Gastrocnemius medialis (tissue), 4 donors: ENCODE results near the gene NUBPL. TPM values are rescaled to one million over a fixed set of nuclear protein-coding genes. Genes with fewer than 3 reads are reported as not detected.
"Not testable (repeated sequence)": the region's sequence is repeated elsewhere in the genome, so short reads cannot be mapped to it uniquely, and the experiment has no call there.

ENCODE experiments used
- ATAC-seq, 2 donors: fragments of 150-250 bp; one replicate each; pipeline ENCODE4 v1.9.1; 2016
- DNase-seq, 2 donors: peaks; one replicate each; pipeline ENCODE4 v3.0.0-alpha.2; 2019
- H3K27ac ChIP-seq, 4 donors: fragments of 200-600 bp; sonication (generic); 1 replicate in 1 of 4; 2 replicates in 3 of 4; pipeline ENCODE4 v1.5.1; 2016 to 2018; ENCODE audit warnings: mild to moderate bottlenecking in 2 of 4, moderate library complexity in 1 of 4
- H3K27me3 ChIP-seq, 3 donors: fragments of 200-600 bp; sonication (generic) in 2 of 3; 1 replicate in 1 of 3; 2 replicates in 2 of 3; pipeline versions ENCODE4 v1.5.1 to v1.6.0; 2016 to 2019; ENCODE audit warnings: mild to moderate bottlenecking in 1 of 3, moderate library complexity in 1 of 3
- H3K36me3 ChIP-seq, 2 donors: fragments of 200-600 bp; sonication (generic) in 1 of 2; one replicate each; pipeline ENCODE4 v1.5.1; 2017 to 2018
- H3K4me1 ChIP-seq, 2 donors: fragments of 200-600 bp; sonication (generic) in 1 of 2; one replicate each; pipeline ENCODE4 v1.5.1; 2016 to 2017; ENCODE audit warnings: mild to moderate bottlenecking in 2 of 2
- H3K4me3 ChIP-seq, 4 donors: fragments of 200-600 bp; sonication (generic) in 3 of 4; 1 replicate in 1 of 4; 2 replicates in 3 of 4; pipeline ENCODE4 v1.5.1; 2016 to 2019; ENCODE audit warnings: mild to moderate bottlenecking in 2 of 4
- H3K9me3 ChIP-seq, 3 donors: fragments of 200-600 bp; sonication (generic) in 2 of 3; 1 replicate in 1 of 3; 2 replicates in 2 of 3; pipeline ENCODE4 v1.5.1; 2016 to 2019
- CTCF ChIP-seq, 5 experiments: fragments of 450-650 bp in 3 of 5; fragments of 200-600 bp in 2 of 5; sonication (generic) in 2 of 5; IDR thresholded peaks in 4 of 5; conservative IDR thresholded peaks in 1 of 5; 1 replicate in 4 of 5; 2 replicates in 1 of 5; pipeline ENCODE4 v1.5.1; 2016 to 2019; ENCODE audit warnings: antibody characterized with exemption in 5 of 5, mild to moderate bottlenecking in 3 of 5, moderate library complexity in 3 of 5
- POLR2A ChIP-seq, 2 donors: fragments of 450-650 bp; IDR thresholded peaks; one replicate each; pipeline ENCODE4 v1.6.1; 2017; ENCODE audit warnings: antibody characterized with exemption in 2 of 2, mild to moderate bottlenecking in 2 of 2, moderate library complexity in 2 of 2
- in situ Hi-C, 4 donors: fragments of 200-750 bp; cut with MboI; loops; one replicate each; pipeline versions ENCODE4 v1.15.0 to v1.8.0; 2017; ENCODE audit warnings: low sequenced_read_pairs in 4 of 4
- intact Hi-C: fragments of 100-400 bp; cut with DNase I; formaldehyde crosslinking; loops from one replicate; pipeline ENCODE4 v1.15.1; 2023; ENCODE audit warnings: low total_unique reads
- total RNA-seq, 4 donors: library from RNA; depleted of rRNA; stranded (reverse); fragments of >200 nt; gene quantifications; one replicate each; pipeline versions ENCODE4 v1.1.0 to v1.2.3, GENCODE V29; 2016

The NUBPL gene
- total RNA-seq, 4 donors from 2014 or later = 4.5 to 12.3 (median 7.7) TPM

GRCh38 chr14:31864937-31865855 is 304.0 kb downstream of the NUBPL start:
- no peak for ATAC-seq
- in situ Hi-C loops = no loop called here
- intact Hi-C loops = no loop called here
- no peaks in the 10 kb centered on the region for H3K36me3 ChIP-seq
- H3K9me3 ChIP-seq = no peaks in the 10 kb centered on the region
- no peaks in the 10 kb centered on the region for H3K4me1 ChIP-seq
- H3K4me3 ChIP-seq = no peak overlapping the region
- TF ChIP-seq CTCF (IDR thresholded peaks at IDR 0.05 in 4 of 5, conservative IDR thresholded peaks at IDR 0.05 in 1 of 5) = no peak
- TF ChIP-seq POLR2A (IDR thresholded peaks at IDR 0.05) = no peak
- no peak overlapping the region for H3K27ac ChIP-seq
- DNase-seq = no peak
- H3K27me3 ChIP-seq = no peaks in the 10 kb centered on the region

- Histone ChIP-seq H3K4me1 (no peaks in the 10 kb centered on the region), H3K27ac (no peak overlapping the region), H3K36me3 (no peaks in the 10 kb centered on the region), H3K27me3 (no peaks in the 10 kb centered on the region), H3K9me3 (no peaks in the 10 kb centered on the region), H3K4me3 (no peak overlapping the region)
- intact Hi-C loops (no loop called here), in situ Hi-C loops (no loop called here)
- DNase-seq = no peak
- no peak for TF ChIP-seq CTCF (IDR thresholded peaks at IDR 0.05 in 4 of 5, conservative IDR thresholded peaks at IDR 0.05 in 1 of 5)
- no peak for TF ChIP-seq POLR2A (IDR thresholded peaks at IDR 0.05)
- ATAC-seq = no peak
Measured at GRCh38 chr14:31867570-31867969, 306.4 kb downstream of the NUBPL start.

GRCh38 chr14:31868096-31868495 is 306.9 kb downstream of the NUBPL start:
- H3K4me1 ChIP-seq, in situ Hi-C loops, DNase-seq, H3K9me3 ChIP-seq, intact Hi-C loops, H3K4me3 ChIP-seq, H3K27ac ChIP-seq, H3K27me3 ChIP-seq, ATAC-seq, H3K36me3 ChIP-seq: not testable (repeated sequence)

GRCh38 chr14:31876741-31877140 is 315.5 kb downstream of the NUBPL start:
- intact Hi-C loops (no loop called here), in situ Hi-C loops (no loop called here)
- ATAC-seq (no peak), DNase-seq (no peak)
- peak overlapping the region; percentile 32 to 76 (median 66) for H3K27ac ChIP-seq
- H3K27me3 ChIP-seq = no peaks in the 10 kb centered on the region
- H3K9me3 ChIP-seq = no peaks in the 10 kb centered on the region
- H3K4me3 ChIP-seq = peak overlapping the region in 2 of 4 donors; percentile 18 to 32
- TF ChIP-seq CTCF (IDR thresholded peaks at IDR 0.05 in 4 of 5, conservative IDR thresholded peaks at IDR 0.05 in 1 of 5) (no peak), POLR2A (IDR thresholded peaks at IDR 0.05) (no peak)
- H3K4me1 ChIP-seq = peaks cover 0 to 8% of the 10 kb centered on the region in 2 donors
- H3K36me3 ChIP-seq = no peaks in the 10 kb centered on the region

GRCh38 chr14:31877255-31877798 is 316.1 kb downstream of the NUBPL start:
- TF ChIP-seq POLR2A (IDR thresholded peaks at IDR 0.05) = no peak
- no peak for TF ChIP-seq CTCF (IDR thresholded peaks at IDR 0.05 in 4 of 5, conservative IDR thresholded peaks at IDR 0.05 in 1 of 5)
- H3K4me1 ChIP-seq = peaks cover 0 to 8% of the 10 kb centered on the region in 2 donors
- no peaks in the 10 kb centered on the region for H3K27me3 ChIP-seq
- DNase-seq (no peak), ATAC-seq (peak; percentile 75 to 86)
- peak overlapping the region; percentile 32 to 76 (median 66) for H3K27ac ChIP-seq
- peak overlapping the region in 3 of 4 donors; percentile 2 to 32 (median 18) for H3K4me3 ChIP-seq
- intact Hi-C loops (no loop called here), in situ Hi-C loops (no loop called here)
- no peaks in the 10 kb centered on the region for H3K36me3 ChIP-seq
- no peaks in the 10 kb centered on the region for H3K9me3 ChIP-seq
